GM21447 (cell line): ENCODE measurements around the gene S100A13.
"Not testable (repeated sequence)": the region's sequence is repeated elsewhere in the genome, so short reads cannot be mapped to it uniquely, and the experiment has no call there.

Source experiments
- ATAC-seq: cut with Tn5 transposase; IDR thresholded peaks from one replicate; pipeline ENCODE4 v1.9.1; 2021; ENCODE audit not compliant: unreplicated experiment

S100A13 gene

DNA sequence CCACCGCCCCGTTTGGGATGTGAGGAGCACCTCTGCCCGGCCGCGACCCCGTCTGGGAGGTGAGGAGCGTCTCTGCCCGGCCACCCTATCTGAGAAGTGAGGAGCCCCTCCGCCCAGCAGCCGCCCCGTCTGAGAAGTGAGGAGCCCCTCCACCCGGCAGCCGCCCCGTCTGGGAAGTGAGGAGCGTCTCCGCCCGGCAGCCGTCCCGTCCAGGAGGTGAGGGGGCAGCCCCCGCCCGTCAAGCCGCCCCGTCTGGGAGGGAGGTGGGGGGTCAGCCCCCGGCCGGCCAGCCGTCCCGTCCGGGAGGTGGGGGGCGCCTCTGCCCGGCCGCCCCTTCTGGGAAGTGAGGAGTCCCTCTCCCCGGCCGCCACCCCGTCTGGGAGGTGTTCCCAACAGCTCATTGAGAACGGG lies 52.2 kb downstream of the S100A13 start:
- ATAC-seq = not testable (repeated sequence)

- ATAC-seq = no peak
Observed at GRCh38 chr1:153573351-153573750, 54.0 kb downstream of the S100A13 start.

GRCh38 chr1:153572569-153573015 lies 54.7 kb downstream of the S100A13 start:
- no peak for ATAC-seq

- ATAC-seq = no peak
Observed at GRCh38 chr1:153571706-153572105, 55.6 kb downstream of the S100A13 start.

GRCh38 chr1:153570874-153571273 lies 56.4 kb downstream of the S100A13 start:
- ATAC-seq = no peak

DNA sequence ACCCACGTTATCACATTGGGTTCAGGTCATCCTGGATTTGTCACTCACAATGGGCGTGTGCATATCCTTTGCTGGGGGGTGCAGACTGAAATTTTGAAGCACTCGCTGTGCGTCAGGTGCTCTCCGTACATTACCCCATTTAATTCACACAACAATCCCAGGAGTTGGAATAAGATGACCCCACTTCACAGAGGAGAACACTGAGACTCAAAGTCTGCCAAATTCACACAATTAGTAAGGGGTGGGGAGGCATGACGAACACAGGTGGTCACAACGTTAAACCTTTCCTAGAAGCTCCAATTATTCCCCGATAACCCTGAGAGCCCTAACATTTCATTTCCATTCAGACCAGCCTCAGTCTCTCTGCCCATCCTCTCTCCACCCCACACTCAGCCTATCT lies 57.8 kb downstream of the S100A13 start:
- no peak for ATAC-seq
